ENCODE measurements around the gene BFSP2.

- TF ChIP-seq CTCF (IDR thresholded peaks at IDR 0.05; ENCODE audit: insufficient read depth, low read length, poor library complexity, severe bottlenecking) (no peak), EZH2phosphoT487 (conservative IDR thresholded peaks at IDR 0.05; ENCODE audit: low read length) (no peak)
Observed at GRCh38 chr3:133360476-133360875, 39.4 kb upstream of the BFSP2 start.
